Stimulated activated CD8-positive, alpha-beta memory T cell treated with anti-CD3 and anti-CD28 coated beads, Interleukin-15, amount 100 ng/mL, for 4 hours (primary cell): Measurements from ENCODE around the gene TAS2R38.
"Not testable (repeated sequence)": the region's sequence is repeated elsewhere in the genome, so short reads cannot be mapped to it uniquely, and the experiment has no call there.

Experiments used
- DNase-seq, 2 donors: peaks; one replicate each; pipeline ENCODE4 v3.0.0-alpha.2; 2020; ENCODE audit warnings: low read depth in 2 of 2

The TAS2R38 gene

DNA sequence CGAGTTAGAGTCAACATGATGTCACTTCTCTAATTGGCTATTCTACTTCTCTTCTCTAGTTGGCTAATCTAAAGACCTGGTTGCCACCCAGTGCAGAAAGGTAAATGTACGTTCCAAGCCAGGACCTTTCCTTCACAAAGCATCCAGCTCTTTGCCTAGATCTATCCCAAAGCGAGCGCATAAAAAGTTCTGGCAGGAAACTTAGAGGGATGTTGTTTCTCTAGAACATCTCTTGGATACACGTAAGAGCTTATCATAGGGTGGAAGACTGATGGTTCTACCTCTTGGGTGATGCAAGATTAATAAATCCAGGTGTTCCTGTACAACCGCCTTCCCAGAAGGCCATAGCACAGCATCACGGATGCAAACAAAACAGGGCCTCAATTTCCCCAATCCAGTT lies at the start of gene TAS2R38:
Gene TAS2R38, minus strand, starts transcription at position 101 of the 400 bp plus-strand sequence. Its CDS starts 84 bp downstream, at position 17.
- no peak for DNase-seq

GRCh38 chr7:142018154-142018553 lies 44.6 kb upstream of the TAS2R38 start:
- no peak for DNase-seq

GRCh38 chr7:142017451-142017850 lies 43.9 kb upstream of the TAS2R38 start:
- no peak for DNase-seq

GRCh38 chr7:142012825-142013511 lies 39.4 kb upstream of the TAS2R38 start:
- DNase-seq: no peak

DNA sequence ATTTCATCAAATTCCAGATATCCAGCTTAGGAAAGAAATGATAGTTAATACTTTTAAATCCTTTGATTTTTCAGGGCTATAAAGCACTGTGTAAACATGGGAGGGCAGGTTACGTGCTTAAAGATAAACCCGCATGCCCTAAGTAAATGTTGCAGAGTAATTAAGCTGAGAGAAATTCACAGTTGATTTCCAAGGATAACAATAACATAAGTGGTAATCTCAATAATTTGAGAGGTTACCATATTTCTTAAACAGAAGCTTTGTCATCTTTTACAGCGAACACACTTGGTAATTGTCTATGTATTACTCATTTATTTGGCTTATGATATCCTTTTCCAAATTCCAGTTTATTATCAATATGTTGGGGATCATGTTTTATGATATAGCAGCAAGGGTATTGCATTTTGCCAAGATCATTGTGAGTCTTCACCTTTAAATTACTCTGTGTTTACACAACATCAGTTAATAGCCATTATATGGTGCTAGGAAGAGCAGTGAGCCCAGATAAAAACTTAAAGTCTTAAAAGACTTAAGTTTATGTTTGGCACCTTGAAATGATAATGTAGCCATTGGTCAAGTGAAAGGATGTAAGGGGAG lies 37.5 kb upstream of the TAS2R38 start:
- DNase-seq: no peak

DNA sequence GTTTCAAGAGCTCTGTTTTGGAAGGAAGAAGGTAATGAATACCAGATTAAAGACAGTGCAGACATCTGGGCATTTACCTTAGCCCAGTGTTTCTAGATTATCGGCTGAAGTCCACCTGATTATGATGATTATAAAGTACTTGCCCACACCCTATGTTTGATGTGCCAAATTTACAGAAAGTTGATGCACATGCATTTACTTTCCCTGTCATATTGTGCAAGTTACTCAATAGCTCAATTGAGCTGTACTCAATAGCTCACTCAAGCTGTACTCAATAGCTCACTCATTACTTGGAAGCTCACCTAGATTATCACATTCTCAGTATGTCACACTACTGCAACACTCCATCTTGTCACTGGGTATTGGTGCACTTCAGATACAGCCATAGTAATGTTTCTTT lies 35.6 kb upstream of the TAS2R38 start:
- DNase-seq: no peak

DNA sequence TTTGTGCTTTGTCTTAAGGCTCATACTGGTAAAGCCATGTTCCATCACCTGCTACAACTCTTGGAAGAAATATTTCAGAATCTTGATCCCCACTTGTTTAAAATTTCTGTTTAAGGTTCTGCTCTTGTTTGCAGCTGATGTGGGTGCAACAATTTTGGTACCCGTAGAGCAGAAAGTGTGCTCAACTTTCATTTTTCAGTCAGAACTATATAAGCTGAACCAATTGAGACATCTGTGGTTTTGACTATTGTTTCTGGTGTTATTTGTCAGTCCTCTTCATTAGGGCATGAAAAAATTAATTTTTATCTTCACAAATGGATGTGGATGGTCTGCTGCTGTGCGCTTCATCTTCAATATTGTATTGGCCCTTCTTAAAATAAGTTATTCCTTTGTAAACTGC lies 33.0 kb upstream of the TAS2R38 start:
- no peak for DNase-seq

- DNase-seq: no peak
Observed at GRCh38 chr7:142002179-142002578, 28.6 kb upstream of the TAS2R38 start.

- no peak for DNase-seq
Observed at GRCh38 chr7:142001163-142001874, 27.7 kb upstream of the TAS2R38 start.

GRCh38 chr7:142000244-142000643 lies 26.7 kb upstream of the TAS2R38 start:
- no peak for DNase-seq

DNA sequence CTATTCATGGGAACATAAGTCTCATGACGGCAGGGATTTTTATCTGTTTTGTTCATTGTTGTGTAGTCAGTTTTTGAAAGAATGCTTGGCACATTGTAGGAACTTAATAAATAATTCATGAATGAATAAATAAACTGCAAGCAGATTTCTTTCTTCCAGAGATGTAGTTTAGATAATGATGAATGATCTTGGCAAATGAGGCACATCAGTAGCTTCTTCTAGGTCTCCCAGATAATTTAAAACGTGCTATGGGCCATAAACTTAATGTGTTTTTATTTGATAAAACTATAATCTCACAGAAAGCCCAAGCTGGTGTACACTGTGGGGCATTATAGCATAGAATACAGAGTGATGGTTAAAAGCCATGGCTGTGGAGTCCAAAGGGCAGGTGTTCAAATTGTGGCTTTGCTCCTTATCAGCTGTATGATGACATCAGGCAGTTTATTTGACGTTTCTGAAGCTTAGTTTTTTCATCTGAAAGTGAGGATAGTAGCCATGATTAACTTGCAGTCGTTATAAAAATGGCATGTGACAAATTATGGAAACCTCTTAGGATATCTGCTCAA lies 25.6 kb upstream of the TAS2R38 start:
- DNase-seq: no peak

- no peak for DNase-seq
Observed at GRCh38 chr7:141993354-141993753, 19.8 kb upstream of the TAS2R38 start.

GRCh38 chr7:141992688-141993087 lies 19.1 kb upstream of the TAS2R38 start:
- DNase-seq: no peak

DNA sequence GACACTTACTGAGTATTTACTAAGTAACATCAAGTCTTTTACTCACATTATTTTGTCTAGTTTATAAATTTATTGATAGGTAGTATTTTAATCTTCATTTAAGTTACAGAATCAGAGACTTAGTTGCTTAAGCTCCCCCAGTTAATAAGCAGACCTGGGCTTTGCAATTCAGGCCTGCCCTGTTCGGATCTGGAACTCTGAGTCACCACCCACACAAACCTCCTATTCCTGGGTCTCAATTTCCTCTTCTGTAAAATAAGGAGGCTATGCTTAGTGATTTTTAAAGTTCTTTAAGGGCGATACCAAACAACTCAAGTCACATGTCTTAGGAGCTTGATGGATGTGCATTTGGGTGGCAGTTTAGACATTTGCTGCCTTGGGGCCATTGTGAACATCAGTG lies 18.6 kb upstream of the TAS2R38 start:
- no peak for DNase-seq

- no peak for DNase-seq
Observed at GRCh38 chr7:141991140-141991539, 17.6 kb upstream of the TAS2R38 start.

GRCh38 chr7:141990011-141990725 lies 16.6 kb upstream of the TAS2R38 start:
- DNase-seq: no peak

DNA sequence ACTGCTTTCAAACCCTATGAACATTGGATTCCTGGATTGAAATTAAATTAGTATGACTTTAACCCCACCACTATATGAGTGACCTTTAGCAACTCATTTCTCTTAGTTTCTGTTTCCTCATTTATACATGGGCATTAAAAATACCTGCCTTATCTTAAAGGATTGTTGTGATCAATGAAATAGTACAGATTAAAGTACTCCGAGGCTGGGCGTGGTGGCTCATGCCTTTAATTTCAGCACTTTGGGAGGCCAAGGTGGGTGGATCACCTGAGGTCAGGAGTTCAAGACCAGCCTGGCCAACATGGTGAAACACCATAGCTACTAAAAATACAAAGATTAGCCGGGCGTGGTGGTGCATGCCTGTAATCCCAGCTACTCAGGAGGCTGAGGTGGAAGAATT lies 14.2 kb upstream of the TAS2R38 start:
- DNase-seq: not testable (repeated sequence)

GRCh38 chr7:141986923-141987322 lies 13.3 kb upstream of the TAS2R38 start:
- DNase-seq: no peak

DNA sequence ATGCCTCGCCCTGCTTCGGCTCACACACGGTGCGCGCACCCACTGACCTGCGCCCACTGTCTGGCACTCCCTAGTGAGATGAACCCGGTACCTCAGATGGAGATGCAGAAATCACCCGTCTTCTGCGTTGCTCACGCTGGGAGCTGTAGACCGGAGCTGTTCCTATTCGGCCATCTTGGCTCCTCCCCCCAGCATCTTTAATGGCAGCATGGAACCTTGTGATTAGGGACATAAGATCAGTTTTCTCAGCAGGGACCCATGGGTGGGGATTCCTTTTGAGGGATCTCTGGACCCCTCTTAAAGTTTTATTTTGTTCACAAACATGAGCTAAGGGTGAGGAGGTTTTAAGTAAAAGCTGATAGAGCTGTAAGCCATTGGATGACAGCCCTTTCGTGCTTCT lies 12.4 kb upstream of the TAS2R38 start:
- DNase-seq: not testable (repeated sequence)

GRCh38 chr7:141979568-141979967 lies 6.0 kb upstream of the TAS2R38 start:
- DNase-seq: no peak

DNA sequence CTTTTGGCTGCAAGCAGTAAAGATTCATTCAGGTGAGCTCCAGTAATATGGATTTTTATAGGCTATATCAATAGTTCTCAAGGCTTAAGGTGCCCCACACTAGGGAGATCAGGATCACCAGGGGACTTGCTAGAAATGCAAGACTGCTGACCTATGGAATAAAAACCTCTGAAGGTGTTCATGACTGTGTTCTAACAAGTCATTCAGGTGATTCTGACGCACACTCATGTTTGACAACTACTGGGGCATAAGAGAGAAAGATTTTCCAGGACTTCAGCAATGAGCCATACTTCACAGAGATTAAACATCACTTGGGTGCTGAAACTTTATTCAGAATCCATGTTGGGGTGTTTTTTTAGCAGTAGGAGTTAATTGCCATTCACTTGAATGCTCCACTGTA lies 4.8 kb upstream of the TAS2R38 start:
- no peak for DNase-seq
